DMS 273 (cell line): ENCODE measurements around the gene GRSF1.
"Not testable (repeated sequence)": the region's sequence is repeated elsewhere in the genome, so short reads cannot be mapped to it uniquely, and the experiment has no call there.

Experiments used
- DNase-seq: peaks from one replicate; lab custom pipeline; 2025; ENCODE audit not compliant: unreplicated experiment; lab: John Stamatoyannopoulos, UW

GRSF1 gene

DNA sequence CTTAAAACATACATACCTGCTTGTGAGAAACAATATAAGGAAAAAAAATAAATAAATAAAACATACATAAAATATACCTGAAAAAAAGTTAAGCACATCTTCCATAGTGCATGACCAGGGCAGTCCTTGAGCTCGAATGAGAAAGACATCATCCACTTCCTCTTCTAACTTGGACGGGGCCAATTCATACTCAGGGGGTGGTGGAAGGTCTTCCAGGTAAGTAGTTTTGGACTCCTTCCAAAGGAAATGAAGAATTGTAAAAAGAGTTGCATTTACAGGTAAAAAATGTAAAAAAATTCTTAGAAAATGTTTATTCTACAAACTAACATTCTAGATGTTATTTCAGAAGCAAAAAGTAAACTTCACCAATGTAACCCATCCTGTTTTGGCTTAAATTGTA is 3.6 kb downstream of the GRSF1 start:
- DNase-seq: no peak

DNA sequence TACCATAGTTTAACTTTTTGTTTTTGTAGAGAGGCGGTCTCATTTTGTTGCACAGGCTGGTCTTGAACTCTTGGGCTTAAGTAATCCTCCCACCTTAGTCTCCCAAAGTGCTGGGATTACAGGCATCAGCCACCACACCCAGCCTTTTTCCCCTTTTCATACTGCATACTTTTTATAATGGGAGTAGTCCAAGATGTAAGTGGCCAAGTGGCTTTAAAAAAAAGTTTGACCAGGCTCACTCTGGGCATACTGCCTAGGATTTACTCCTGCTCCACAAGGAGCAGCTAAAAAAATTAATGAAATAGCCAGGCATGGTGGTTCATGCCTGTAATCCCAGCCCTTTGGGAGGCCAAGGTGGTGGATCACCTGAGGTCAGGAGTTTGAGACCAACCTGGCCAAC is 6.0 kb downstream of the GRSF1 start:
- DNase-seq: no peak

DNA sequence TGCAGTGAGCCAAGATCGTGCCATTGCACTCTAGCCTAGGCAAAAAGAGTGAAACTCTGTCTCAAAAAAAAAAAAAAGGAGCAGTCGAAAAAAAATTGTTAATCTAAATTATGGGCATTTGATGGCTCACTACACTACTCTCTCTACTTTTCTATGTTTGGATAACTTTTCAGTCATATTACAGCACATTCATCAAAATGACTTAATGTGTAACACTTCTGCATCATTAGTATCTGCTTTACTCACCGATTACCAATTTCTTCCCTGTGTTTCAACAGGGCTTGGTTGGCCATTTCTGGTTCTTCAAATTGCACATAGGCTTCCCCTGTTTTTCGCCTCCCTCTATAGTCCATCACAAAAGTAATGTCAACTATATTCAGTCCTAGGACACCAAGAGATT is 8.4 kb downstream of the GRSF1 start:
- DNase-seq: no peak

DNA sequence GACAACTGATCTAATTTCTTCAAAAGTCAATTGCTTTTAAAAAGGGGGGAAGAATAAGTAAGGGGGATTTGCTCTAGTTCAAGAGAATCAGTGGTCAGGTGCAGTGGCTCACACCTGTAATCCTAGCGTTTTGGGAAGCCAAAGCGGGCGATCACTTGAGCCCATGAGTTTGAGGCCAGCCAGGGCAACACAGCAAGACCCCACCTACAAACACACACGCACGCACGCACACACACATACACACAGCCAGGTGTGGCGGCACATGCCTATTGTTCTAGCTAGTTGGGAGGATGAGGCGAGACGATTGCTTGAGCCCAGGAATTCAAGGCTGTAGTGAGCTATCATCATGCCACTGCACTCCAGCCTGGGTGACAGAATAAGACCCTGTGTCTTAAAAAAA is 9.6 kb downstream of the GRSF1 start:
- DNase-seq: no peak

DNA sequence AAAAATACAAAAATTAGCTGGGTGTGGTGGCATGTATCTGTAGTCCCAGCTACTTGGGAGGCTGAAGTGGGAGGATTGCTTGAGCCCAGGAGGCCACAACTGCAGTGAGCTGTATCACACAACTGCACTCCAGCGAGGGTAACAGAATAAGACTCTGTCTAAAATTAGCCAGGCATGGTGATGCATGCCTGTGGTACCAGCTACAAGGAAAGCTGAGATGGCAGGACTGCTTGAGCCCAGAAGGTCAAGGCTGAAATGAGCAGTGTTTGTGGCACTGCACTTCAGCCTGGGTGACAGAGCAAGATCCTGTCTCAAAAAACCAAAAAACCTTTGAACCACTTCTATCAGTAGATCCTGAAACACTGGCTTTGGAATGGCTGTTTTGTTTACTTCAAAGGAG is 10.2 kb downstream of the GRSF1 start:
- no peak for DNase-seq

- no peak for DNase-seq
Measured at GRCh38 chr4:70829015-70829414, 10.7 kb downstream of the GRSF1 start.

GRCh38 chr4:70818921-70819320 is 20.8 kb downstream of the GRSF1 start:
- DNase-seq: no peak

DNA sequence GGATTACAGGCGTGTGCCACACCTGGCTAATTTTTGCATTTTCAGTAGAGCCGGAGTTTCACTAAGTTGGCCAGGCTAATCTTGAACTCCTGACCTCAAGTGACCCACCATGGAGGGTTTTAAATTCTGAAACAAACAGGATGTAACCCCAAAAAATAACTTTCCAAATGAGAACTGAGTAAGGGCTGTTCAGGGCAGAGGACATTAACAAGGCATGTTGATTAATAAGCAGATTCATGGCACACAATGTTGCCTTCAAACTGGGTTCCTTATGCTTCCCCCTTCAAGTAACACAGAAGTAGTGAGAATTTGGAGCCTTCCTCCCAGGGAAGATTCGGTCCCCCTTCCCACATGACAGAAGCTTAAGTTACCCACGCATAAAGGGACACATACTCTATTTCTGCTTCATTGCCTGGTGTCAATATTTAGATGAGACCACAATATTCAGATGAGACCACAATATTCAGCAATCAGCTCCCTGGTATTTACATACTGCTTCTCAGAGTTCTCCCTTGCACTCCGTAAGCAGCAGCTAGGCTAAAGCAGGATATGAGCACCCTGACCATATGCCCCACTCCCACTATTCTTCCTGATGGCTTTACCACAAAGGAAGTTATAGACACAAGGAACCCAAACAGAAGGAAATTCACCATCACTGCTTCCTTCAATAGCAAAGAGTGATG is 21.4 kb downstream of the GRSF1 start:
- DNase-seq: no peak

DNA sequence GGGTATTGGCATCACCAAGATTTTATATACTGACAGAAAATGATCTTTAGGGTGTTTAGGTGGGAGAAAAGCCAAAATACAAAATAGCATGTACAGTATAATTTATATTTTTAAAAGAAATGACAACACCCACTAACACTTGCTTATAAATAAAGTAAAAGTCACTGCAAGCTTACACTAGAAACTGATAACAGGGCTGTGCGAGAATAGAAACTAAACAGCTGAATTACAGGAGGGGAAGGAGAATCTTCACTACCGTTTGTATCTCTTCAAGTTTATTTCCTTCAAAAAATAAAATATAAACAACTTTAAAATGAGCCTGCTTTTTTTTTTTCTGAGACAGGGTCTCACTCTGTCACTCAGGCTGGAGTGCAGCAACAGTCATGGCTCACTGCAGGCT is 22.8 kb downstream of the GRSF1 start:
- DNase-seq: no peak

DNA sequence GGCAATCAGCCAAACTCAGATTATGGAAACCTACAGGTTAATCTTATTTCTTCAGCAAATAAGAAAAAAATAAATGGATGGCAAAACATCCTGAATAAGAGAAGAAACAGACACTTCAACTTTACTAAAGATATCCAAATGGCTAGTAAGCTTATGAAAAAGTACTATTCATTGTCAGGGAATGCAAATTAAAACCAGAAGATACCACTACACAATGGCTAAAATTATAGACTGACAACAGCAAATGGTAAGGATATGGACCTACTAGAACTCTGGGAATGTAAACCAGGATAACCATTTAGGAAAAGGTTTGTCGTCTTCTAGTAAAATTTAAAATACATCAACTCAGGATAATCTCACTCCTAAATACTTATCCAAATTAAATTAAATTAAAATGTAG is 24.3 kb downstream of the GRSF1 start:
- DNase-seq: no peak

DNA sequence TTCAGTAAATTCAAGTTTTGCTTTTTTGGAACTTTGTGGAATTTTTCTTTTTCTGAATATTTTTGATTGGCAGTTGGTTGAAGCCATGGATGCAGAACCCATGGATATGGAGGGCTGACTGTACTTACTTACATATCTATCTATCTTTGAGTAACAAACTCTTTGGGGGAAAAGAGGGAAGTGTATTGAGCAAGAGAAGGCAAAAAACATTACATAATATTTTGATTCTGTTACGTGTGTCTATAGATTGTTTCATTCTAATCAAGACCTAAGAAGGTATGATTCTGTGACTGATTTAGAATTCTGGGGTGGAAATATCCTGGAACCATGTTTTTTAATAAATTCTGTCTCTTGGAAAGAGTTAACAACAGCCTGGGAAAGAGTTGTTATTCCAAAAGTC is 31.5 kb downstream of the GRSF1 start:
- no peak for DNase-seq

- DNase-seq: no peak
Measured at GRCh38 chr4:70802928-70803580, 36.6 kb downstream of the GRSF1 start.

DNA sequence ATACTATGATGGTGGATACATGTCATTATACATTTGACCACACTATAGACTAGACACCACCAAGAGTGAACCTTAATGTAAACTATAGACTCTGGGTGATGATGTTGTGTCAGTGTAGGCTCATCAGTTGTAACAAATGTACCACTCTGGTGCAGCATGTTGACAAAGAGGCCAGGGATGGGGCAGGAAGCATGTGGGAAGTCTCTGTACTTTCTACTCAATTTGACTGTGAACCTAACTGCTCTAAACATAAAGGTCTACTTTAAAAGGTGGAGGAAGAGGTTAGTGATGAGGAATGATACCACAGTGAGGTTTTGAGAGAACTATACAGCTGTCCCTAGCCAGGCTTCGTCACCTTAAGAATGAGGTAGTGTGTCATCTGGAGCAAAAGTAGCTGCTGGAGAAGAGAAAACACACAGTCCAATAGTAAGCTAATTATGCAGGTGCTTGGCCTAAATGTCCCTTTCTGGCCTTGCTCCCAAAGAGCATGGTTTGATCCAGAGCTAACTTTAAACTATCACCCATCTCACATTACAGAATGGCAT is 38.4 kb downstream of the GRSF1 start:
- no peak for DNase-seq

GRCh38 chr4:70793626-70794025 is 46.1 kb downstream of the GRSF1 start:
- DNase-seq: no peak

DNA sequence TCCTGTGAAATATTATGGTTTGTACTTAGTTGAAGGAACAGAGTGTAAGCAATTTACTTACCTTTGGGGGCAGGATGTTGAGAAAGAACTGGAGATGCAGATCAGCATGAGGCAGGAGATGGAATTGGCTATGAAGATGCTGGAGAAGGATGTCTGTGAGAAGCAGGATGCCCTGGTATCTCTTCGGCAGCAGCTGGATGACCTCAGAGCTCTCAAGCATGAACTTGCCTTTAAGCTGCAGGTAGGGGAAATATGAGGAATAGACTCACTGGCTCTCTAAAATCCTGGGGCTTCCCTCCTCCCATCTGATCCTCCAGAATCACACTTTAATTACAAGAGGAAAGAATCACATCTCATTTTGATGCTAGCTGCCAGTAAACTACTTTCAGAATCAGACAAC is 51.0 kb downstream of the GRSF1 start:
- no peak for DNase-seq

DNA sequence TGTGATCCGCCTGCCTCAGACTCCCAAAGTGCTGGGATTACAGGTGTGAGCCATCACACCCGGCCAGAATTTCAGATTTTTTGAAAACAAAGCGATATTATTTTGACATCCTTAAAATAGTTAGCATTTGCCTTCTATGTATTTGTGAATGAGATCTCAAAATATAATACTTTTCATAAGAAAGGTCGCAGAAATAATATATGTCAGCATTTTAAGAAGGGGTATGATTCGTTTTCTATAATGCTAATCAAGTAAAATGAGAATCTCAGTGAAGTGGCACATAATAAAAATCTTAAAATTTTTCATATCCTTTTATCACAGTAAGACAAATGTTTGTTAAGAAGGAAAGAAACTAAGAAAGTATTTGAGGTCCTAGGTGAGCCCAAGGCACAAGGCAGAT is 52.2 kb downstream of the GRSF1 start:
- no peak for DNase-seq

DNA sequence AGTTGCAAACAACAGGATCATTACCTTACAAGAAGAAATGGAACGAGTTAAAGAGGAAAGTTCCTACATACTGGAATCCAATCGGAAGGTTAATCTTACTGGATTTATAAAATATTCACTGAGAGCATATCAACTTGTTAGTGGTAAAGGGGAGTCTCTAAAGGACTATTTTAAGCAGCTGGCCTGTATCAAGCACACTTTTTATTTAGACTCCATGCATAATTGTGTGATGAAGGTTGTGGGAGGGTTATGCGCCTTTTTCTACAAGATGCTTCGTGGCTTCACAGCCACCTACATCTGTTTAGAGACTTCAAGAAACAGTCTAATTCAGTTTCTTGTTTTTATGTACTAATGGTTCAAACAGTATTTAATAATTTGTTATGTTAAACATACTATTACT is 56.6 kb downstream of the GRSF1 start:
- no peak for DNase-seq

GRCh38 chr4:70778888-70779422 is 60.7 kb downstream of the GRSF1 start:
- DNase-seq: peak; percentile 14

GRCh38 chr4:70772929-70773555 is 66.6 kb downstream of the GRSF1 start:
- DNase-seq: no peak

DNA sequence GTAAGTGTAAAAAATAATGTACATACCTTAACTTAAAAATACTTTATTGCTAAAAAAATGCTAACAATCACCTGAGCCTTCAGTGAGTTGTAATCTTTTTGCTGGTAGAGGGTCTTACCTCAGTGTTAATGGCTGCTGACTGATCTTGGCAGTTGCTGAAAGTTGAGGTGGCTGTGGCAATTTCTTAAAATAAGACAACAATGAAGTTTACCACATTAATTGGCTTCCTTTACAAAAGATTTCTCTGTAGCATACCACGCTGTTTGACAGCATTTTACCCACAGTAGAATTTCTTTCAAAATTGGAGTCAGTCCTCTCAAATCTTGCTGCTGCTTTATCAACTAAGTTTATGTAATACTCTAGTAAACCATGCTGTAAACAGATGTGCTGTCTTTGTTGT is 70.3 kb downstream of the GRSF1 start:
- DNase-seq: not testable (repeated sequence)

DNA sequence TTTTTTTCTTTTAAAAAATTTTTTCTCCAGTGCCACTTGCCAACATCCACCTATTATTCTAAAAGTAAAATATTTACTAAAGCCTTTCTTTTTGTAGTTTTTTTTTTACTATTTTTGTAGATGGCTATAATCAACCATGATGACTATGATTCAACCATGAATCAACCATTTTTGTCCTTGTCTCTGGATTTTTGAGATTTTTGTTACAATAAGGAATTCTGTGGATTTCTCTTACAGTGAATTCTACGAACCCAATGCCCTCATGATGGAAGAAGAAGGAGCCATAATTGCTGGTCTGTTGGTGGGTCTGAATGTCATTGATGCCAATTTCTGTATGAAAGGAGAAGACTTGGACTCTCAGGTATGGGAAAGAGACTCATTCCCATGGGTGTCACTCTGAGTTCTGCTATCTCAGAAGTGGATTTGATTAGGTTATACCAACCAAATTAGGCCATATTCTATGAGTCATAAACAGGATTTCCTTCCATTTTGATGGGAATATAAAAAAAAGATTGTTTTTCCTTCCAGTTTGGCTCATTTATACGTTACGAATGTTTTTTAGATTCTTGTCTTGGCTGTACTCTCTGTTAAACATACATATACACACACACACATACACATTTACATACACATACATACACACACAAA is 71.3 kb downstream of the GRSF1 start:
- no peak for DNase-seq
